ENCODE data around the gene EPB41L4B. TPM values are rescaled to one million over a fixed set of nuclear protein-coding genes. Genes with fewer than 3 reads are reported as not detected.

EPB41L4B gene
- total and polyA plus RNA-seq, 2 of the 13 experiments (the other 11 are each of a cell fraction or from before 2014, with no cell fraction given), result 17.6 to 22.1 TPM

DNA sequence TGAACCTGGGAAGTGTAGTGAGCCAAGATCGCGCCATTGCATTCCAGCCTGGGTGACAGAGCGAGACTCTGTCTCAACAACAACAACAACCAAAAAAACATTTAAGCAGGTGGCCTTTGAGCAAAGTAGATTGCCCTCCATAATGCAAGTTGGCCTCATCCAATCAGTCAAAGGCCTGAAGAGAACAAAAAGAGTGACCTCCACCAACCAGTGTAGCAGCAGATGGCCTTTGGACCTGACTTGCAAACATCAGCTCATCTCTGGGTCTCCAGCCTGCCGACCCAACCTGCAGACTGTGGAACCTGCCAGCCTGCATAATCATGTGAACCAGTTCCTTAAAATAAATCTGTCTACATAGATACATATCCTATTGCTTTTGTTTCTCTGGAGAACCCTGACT is 161.3 kb downstream of the EPB41L4B start (continued):
- TF ChIP-seq, protein P1, sequence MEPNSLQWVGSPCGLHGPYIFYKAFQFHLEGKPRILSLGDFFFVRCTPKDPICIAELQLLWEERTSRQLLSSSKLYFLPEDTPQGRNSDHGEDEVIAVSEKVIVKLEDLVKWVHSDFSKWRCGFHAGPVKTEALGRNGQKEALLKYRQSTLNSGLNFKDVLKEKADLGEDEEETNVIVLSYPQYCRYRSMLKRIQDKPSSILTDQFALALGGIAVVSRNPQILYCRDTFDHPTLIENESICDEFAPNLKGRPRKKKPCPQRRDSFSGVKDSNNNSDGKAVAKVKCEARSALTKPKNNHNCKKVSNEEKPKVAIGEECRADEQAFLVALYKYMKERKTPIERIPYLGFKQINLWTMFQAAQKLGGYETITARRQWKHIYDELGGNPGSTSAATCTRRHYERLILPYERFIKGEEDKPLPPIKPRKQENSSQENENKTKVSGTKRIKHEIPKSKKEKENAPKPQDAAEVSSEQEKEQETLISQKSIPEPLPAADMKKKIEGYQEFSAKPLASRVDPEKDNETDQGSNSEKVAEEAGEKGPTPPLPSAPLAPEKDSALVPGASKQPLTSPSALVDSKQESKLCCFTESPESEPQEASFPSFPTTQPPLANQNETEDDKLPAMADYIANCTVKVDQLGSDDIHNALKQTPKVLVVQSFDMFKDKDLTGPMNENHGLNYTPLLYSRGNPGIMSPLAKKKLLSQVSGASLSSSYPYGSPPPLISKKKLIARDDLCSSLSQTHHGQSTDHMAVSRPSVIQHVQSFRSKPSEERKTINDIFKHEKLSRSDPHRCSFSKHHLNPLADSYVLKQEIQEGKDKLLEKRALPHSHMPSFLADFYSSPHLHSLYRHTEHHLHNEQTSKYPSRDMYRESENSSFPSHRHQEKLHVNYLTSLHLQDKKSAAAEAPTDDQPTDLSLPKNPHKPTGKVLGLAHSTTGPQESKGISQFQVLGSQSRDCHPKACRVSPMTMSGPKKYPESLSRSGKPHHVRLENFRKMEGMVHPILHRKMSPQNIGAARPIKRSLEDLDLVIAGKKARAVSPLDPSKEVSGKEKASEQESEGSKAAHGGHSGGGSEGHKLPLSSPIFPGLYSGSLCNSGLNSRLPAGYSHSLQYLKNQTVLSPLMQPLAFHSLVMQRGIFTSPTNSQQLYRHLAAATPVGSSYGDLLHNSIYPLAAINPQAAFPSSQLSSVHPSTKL (CRISPR knock-in tag; IDR thresholded peaks at IDR 0.05), result peak; percentile 29; the same call in 1 of the 2 replicates
- TF ChIP-seq, protein P2, sequence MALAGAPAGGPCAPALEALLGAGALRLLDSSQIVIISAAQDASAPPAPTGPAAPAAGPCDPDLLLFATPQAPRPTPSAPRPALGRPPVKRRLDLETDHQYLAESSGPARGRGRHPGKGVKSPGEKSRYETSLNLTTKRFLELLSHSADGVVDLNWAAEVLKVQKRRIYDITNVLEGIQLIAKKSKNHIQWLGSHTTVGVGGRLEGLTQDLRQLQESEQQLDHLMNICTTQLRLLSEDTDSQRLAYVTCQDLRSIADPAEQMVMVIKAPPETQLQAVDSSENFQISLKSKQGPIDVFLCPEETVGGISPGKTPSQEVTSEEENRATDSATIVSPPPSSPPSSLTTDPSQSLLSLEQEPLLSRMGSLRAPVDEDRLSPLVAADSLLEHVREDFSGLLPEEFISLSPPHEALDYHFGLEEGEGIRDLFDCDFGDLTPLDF (CRISPR knock-in tag; IDR thresholded peaks at IDR 0.05), result no peak
- TF ChIP-seq ZNF234 (CRISPR knock-in tag; conservative IDR thresholded peaks at IDR 0.05) (no peak), NFYB (CRISPR knock-in tag; IDR thresholded peaks at IDR 0.05) (peak; percentile 71), MIER2 (CRISPR knock-in tag; IDR thresholded peaks at IDR 0.05) (no peak), PHF21A (CRISPR knock-in tag; IDR thresholded peaks at IDR 0.05) (peak; percentile 52; the same call in 1 of the 2 replicates), TEAD3 (CRISPR knock-in tag; optimal IDR thresholded peaks at IDR 0.05; ENCODE audit: borderline replicate concordance) (peak; percentile 23), JDP2 (CRISPR knock-in tag; IDR thresholded peaks at IDR 0.05; ENCODE audit: borderline replicate concordance) (no peak), ZNF780A (CRISPR knock-in tag; IDR thresholded peaks at IDR 0.05) (no peak), KAT8 (CRISPR knock-in tag; IDR thresholded peaks at IDR 0.05) (no peak), SMAD1 (CRISPR knock-in tag; IDR thresholded peaks at IDR 0.05; ENCODE audit: borderline replicate concordance, low read depth) (no peak), NFIB (CRISPR knock-in tag; IDR thresholded peaks at IDR 0.05; ENCODE audit: borderline replicate concordance) (no peak), ZNF501 (CRISPR knock-in tag; IDR thresholded peaks at IDR 0.05) (0 out of 2 replicates have a peak, but pooled peaks have one; percentile 50), SALL1 (CRISPR knock-in tag; IDR thresholded peaks at IDR 0.05) (peak; percentile 57; the same call in 1 of the 2 replicates), MZF1 (CRISPR knock-in tag; IDR thresholded peaks at IDR 0.05; ENCODE audit: borderline replicate concordance) (no peak), RBAK (CRISPR knock-in tag; IDR thresholded peaks at IDR 0.05) (no peak), RARG (CRISPR knock-in tag; IDR thresholded peaks at IDR 0.05; ENCODE audit: low read depth) (no peak), ZNF713 (CRISPR knock-in tag; IDR thresholded peaks at IDR 0.05) (no peak)
- TF ChIP-seq, protein P3, sequence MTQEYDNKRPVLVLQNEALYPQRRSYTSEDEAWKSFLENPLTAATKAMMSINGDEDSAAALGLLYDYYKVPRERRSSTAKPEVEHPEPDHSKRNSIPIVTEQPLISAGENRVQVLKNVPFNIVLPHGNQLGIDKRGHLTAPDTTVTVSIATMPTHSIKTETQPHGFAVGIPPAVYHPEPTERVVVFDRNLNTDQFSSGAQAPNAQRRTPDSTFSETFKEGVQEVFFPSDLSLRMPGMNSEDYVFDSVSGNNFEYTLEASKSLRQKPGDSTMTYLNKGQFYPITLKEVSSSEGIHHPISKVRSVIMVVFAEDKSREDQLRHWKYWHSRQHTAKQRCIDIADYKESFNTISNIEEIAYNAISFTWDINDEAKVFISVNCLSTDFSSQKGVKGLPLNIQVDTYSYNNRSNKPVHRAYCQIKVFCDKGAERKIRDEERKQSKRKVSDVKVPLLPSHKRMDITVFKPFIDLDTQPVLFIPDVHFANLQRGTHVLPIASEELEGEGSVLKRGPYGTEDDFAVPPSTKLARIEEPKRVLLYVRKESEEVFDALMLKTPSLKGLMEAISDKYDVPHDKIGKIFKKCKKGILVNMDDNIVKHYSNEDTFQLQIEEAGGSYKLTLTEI (CRISPR knock-in tag; conservative IDR thresholded peaks at IDR 0.05), result no peak
- TF ChIP-seq, protein P4, sequence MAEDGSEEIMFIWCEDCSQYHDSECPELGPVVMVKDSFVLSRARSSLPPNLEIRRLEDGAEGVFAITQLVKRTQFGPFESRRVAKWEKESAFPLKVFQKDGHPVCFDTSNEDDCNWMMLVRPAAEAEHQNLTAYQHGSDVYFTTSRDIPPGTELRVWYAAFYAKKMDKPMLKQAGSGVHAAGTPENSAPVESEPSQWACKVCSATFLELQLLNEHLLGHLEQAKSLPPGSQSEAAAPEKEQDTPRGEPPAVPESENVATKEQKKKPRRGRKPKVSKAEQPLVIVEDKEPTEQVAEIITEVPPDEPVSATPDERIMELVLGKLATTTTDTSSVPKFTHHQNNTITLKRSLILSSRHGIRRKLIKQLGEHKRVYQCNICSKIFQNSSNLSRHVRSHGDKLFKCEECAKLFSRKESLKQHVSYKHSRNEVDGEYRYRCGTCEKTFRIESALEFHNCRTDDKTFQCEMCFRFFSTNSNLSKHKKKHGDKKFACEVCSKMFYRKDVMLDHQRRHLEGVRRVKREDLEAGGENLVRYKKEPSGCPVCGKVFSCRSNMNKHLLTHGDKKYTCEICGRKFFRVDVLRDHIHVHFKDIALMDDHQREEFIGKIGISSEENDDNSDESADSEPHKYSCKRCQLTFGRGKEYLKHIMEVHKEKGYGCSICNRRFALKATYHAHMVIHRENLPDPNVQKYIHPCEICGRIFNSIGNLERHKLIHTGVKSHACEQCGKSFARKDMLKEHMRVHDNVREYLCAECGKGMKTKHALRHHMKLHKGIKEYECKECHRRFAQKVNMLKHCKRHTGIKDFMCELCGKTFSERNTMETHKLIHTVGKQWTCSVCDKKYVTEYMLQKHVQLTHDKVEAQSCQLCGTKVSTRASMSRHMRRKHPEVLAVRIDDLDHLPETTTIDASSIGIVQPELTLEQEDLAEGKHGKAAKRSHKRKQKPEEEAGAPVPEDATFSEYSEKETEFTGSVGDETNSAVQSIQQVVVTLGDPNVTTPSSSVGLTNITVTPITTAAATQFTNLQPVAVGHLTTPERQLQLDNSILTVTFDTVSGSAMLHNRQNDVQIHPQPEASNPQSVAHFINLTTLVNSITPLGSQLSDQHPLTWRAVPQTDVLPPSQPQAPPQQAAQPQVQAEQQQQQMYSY (CRISPR knock-in tag; IDR thresholded peaks at IDR 0.05), result no peak

Data from HepG2 (cell line).